KOPT-K1 (cell line): ENCODE data around the gene APCDD1.
"Not testable (repeated sequence)": the region's sequence is repeated elsewhere in the genome, so short reads cannot be mapped to it uniquely, and the experiment has no call there.

ENCODE experiments used
- H3K27ac ChIP-seq: fragments of 200-600 bp; sonication (generic); 2 replicates; pipeline ENCODE4 v1.5.1; 2016; ENCODE audit warnings: antibody characterized with exemption, mild to moderate bottlenecking, low read depth, low read length; ENCODE audit not compliant: poor library complexity, severe bottlenecking
- H3K36me3 ChIP-seq: fragments of 200-600 bp; sonication (generic); 2 replicates; pipeline ENCODE4 v1.5.1; 2017; ENCODE audit warnings: antibody characterized with exemption, mild to moderate bottlenecking, low read length, moderate library complexity; ENCODE audit not compliant: insufficient read depth
- H3K9me3 ChIP-seq: fragments of 200-600 bp; sonication (generic); 2 replicates; pipeline ENCODE4 v1.5.1; 2017; ENCODE audit warnings: antibody characterized with exemption, low read length, mild to moderate bottlenecking; ENCODE audit not compliant: insufficient read depth, poor library complexity, severe bottlenecking

The APCDD1 gene

GRCh38 chr18:10533111-10533510 is 78.7 kb downstream of the APCDD1 start:
- Histone ChIP-seq H3K9me3 (no peaks in the 10 kb centered on the region), H3K27ac (no peak overlapping the region), H3K36me3 (peaks cover 65% of the 10 kb centered on the region)

GRCh38 chr18:10536280-10536679 is 81.8 kb downstream of the APCDD1 start:
- H3K36me3 ChIP-seq: peaks cover 86% of the 10 kb centered on the region
- H3K9me3 ChIP-seq: no peaks in the 10 kb centered on the region
- H3K27ac ChIP-seq: no peak overlapping the region

- Histone ChIP-seq H3K27ac (no peak overlapping the region), H3K9me3 (no peaks in the 10 kb centered on the region), H3K36me3 (peaks cover 86% of the 10 kb centered on the region)
Observed at GRCh38 chr18:10537765-10538164, 83.3 kb downstream of the APCDD1 start.

- H3K36me3 ChIP-seq: peaks cover 86% of the 10 kb centered on the region
- H3K9me3 ChIP-seq, H3K27ac ChIP-seq: not testable (repeated sequence)
Observed at GRCh38 chr18:10539124-10539523, 84.7 kb downstream of the APCDD1 start.
